AG10803 (cell line): ENCODE data around the gene FNDC11.
"Not testable (repeated sequence)": the region's sequence is repeated elsewhere in the genome, so short reads cannot be mapped to it uniquely, and the experiment has no call there.

Experiments
- DNase-seq: peaks from one replicate; pipeline ENCODE4 v3.0.0; 2010; ENCODE audit warnings: low read depth
- H3K4me3 ChIP-seq: 2 replicates; pipeline ENCODE4 v1.5.1; 2011; ENCODE audit warnings: mild to moderate bottlenecking, low read length, control low read depth
- TF ChIP-seq, protein P1 (sequence below): conservative IDR thresholded peaks from 2 replicates; pipeline ENCODE4 v1.5.1; 2011; ENCODE audit warnings: mild to moderate bottlenecking, low read length, control low read depth, inconsistent platforms

FNDC11 gene

DNA sequence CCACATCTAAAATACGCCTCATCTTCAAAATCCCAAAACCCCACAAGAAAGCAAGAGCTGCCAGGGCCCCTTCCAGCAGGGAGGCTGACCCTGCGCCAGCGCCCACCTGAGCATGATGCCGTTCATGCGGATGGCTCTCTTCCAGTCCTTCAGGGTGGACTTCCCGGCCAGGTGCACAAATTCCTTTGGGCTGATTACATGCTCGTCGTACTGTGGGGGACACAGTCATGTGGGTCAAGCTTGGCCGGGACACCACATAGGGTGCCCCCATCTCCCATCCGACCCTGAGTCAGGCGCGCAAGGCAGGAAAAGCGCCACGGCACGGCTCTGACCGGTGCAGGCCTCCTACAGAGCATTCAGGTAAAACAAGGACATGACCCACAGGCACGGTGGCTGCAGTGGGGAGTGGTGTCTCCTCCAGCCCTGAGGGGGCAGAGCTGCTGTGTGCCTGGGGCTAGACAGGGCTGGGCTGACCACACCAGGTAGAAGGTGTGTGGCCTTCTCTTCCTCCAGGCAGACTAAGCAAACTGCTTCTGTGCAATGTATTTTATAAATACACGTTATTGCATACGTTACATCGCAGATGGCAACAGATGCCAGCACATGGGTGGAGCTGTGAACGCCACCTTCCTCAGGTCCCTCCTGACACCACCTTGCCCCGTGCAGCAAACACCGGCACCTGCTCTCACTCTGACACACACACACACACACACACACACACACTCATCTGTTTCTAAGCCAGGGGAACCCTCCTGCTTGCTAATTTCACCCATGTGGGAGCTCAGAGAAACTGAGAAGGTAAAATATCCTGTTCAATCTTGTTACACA lies 43.9 kb downstream of the FNDC11 start:
- no peak for DNase-seq
- H3K4me3 ChIP-seq, result no peak overlapping the region
- TF ChIP-seq, protein P1, sequence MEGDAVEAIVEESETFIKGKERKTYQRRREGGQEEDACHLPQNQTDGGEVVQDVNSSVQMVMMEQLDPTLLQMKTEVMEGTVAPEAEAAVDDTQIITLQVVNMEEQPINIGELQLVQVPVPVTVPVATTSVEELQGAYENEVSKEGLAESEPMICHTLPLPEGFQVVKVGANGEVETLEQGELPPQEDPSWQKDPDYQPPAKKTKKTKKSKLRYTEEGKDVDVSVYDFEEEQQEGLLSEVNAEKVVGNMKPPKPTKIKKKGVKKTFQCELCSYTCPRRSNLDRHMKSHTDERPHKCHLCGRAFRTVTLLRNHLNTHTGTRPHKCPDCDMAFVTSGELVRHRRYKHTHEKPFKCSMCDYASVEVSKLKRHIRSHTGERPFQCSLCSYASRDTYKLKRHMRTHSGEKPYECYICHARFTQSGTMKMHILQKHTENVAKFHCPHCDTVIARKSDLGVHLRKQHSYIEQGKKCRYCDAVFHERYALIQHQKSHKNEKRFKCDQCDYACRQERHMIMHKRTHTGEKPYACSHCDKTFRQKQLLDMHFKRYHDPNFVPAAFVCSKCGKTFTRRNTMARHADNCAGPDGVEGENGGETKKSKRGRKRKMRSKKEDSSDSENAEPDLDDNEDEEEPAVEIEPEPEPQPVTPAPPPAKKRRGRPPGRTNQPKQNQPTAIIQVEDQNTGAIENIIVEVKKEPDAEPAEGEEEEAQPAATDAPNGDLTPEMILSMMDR, result no peak

DNA sequence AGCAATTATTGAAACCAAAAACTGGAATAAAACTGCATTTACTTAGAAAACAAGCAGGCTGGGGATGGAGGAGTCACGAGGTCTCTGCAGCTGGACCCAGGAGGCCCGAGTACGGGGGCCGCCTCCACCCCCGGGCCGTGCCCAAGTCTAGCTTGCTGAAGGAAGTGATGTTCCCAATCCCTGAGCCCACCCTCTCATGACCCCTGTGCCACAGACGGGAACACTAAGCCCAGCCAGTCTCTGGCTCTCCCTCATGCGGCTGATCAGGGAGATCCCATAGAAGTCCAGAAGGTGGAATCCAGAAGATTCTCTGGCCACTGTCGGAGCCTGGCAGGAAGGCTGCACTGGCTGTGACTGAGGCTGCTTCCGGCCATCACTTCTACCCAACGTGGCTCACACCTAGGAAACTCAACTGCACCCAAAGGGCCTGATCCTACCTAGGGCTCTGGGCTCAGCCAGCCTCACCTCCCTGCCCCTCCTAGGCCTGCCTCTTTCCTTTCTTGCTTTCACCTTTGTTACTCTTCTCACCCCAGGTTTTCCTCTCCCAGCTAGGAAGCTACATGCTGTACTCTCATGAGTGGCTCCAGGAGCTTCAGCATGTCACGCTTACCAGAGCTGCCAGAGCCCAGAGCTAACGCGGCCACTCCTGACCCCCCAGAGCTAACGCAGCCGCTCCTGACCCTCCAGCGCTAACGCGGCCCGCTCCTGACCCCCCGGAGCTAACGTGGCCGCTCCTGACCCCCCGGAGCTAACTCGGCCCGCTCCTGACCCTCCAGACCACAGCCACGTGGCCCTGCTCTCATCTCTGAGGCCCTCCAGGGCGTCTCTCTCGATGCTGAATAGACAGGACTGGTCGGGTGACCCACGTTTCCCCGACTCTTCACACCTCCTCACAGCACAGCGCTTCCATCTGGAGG lies 44.8 kb downstream of the FNDC11 start:
- TF ChIP-seq, protein P1, result no peak

DNA sequence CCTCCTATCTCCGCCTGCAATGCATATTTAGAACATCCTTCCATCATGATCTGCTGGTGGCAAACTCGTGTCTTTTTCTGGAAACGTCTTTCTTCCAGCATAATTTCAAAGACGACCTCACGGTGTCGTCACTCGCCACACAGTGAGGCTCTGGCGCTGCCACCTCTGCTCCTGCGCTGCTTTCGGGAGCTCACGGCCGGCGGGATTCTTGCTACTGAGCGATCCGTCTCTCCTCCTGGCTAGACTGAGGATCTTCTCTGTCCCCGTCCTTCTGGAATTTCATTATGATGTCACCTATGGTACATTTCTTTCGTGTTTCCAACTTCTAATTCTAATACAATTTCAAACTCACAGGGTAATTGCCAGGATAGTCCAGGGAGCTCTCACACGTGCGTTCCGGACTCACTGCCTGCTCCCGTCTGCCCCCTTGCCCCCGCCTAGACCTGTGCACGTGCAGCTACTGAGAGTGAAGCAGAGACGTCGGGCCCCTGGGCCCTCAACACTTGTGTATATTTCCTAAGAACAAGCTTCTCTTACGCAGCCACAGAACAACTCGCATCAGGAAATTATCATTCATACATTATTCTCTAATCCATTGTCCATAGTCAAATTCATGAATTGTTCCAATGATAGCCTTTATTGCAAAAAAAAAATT lies 45.6 kb downstream of the FNDC11 start:
- TF ChIP-seq, protein P1, result no peak
- H3K4me3 ChIP-seq, result no peak overlapping the region
- DNase-seq, result no peak

More for the DNA sequence above, 44.8 kb downstream of the FNDC11 start:
- DNase-seq, result no peak
- H3K4me3 ChIP-seq, result no peak overlapping the region

DNA sequence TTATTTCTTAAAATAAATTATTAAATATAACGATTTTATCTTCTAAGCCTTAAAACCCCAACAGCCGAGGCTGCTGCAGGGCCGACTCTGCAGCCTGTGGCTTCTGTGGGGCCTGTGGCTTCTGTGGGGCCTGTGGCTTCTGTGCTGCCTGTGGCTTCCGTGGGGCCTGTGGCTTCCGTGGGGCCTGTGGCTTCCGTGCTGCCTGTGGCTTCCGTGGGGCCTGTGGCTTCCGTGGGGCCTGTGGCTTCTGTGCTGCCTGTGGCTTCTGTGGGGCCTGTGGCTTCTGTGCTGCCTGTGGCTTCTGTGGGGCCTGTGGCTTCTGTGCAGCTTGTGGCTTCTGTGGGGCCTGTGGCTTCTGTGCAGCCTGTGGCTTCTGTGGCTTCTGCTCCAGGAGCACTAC lies 47.7 kb downstream of the FNDC11 start:
- not testable (repeated sequence) for DNase-seq, H3K4me3 ChIP-seq

DNA sequence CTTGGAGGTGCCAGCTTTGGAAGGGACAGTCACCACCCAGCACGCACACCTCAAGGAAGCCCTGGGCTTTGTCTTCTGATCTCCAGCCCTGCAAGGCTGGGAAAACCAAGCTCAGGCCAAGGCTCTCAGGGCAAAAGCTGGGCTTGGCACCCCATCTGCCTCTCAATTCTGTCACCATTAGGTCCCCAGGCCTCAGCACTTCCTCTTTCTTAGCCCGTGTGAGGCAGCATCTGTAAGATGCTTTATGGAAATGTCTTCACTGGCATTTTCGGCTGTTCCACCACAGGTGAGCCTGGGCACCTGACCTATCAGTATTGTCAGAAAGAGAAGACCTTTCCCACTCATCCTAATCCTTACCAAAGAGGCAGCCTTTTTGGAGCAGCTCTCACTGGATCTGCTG lies 48.4 kb downstream of the FNDC11 start:
- DNase-seq, result no peak
- H3K4me3 ChIP-seq, result no peak overlapping the region
- TF ChIP-seq, protein P1, result no peak
